Measurements from ENCODE around the gene VILL. TPM values are rescaled to one million over a fixed set of nuclear protein-coding genes. Genes with fewer than 3 reads are reported as not detected.
A peak's percentile ranks its signal among the peaks of the same experiment; 100 is the strongest.

Gene VILL
- total RNA-seq, 1 donor from 2014 or later = 131 TPM

GRCh38 chr3:38000965-38001455 is 10.4 kb downstream of the VILL start:
- no peak for DNase-seq (ENCODE audit: low spot score)

GRCh38 chr3:38001456-38002081 is 11.0 kb downstream of the VILL start:
- no peak for DNase-seq (ENCODE audit: low spot score)

GRCh38 chr3:38002291-38002876 is 11.8 kb downstream of the VILL start:
- DNase-seq (ENCODE audit: low spot score) = no peak

- no peak for DNase-seq (ENCODE audit: low spot score)
These were observed 12.4 kb downstream of the VILL start for GRCh38 chr3:38002940-38003339.

- peak; percentile 67 for DNase-seq (ENCODE audit: low spot score)
These were observed 12.8 kb downstream of the VILL start for GRCh38 chr3:38003371-38003816.

GRCh38 chr3:38003817-38004414 is 13.3 kb downstream of the VILL start:
- no peak for DNase-seq (ENCODE audit: low spot score)

- peak; percentile 93 for DNase-seq (ENCODE audit: low spot score)
These were observed 14.0 kb downstream of the VILL start for GRCh38 chr3:38004415-38005075.

- DNase-seq (ENCODE audit: low spot score) = no peak
These were observed 14.8 kb downstream of the VILL start for GRCh38 chr3:38005076-38006020.

- no peak for DNase-seq (ENCODE audit: low spot score)
These were observed 15.4 kb downstream of the VILL start for GRCh38 chr3:38006031-38006430.

GRCh38 chr3:38006445-38006995 is 15.9 kb downstream of the VILL start:
- DNase-seq (ENCODE audit: low spot score) = no peak

GRCh38 chr3:38007754-38008090 is 17.1 kb downstream of the VILL start:
- DNase-seq (ENCODE audit: low spot score) = no peak

- DNase-seq (ENCODE audit: low spot score) = no peak
These were observed 17.7 kb downstream of the VILL start for GRCh38 chr3:38008191-38008701.

GRCh38 chr3:38008971-38009580 is 18.5 kb downstream of the VILL start:
- no peak for DNase-seq (ENCODE audit: low spot score)

GRCh38 chr3:38009807-38010591 is 19.4 kb downstream of the VILL start:
- DNase-seq (ENCODE audit: low spot score) = no peak

- DNase-seq (ENCODE audit: low spot score) = no peak
These were observed 20.5 kb downstream of the VILL start for GRCh38 chr3:38011111-38011510.

- DNase-seq (ENCODE audit: low spot score) = no peak
These were observed 24.9 kb downstream of the VILL start for GRCh38 chr3:38015485-38015884.

- DNase-seq (ENCODE audit: low spot score) = no peak
These were observed 25.4 kb downstream of the VILL start for GRCh38 chr3:38015984-38016383.

GRCh38 chr3:38016410-38016809 is 25.8 kb downstream of the VILL start:
- DNase-seq (ENCODE audit: low spot score) = no peak

- no peak for DNase-seq (ENCODE audit: low spot score)
These were observed 26.4 kb downstream of the VILL start for GRCh38 chr3:38016847-38017444.

All from mucosa of gallbladder (tissue), 1 donor.